ENCODE measurements around the gene DLGAP1.
"Not testable (repeated sequence)": the region's sequence is repeated elsewhere in the genome, so short reads cannot be mapped to it uniquely, and the experiment has no call there.

The DLGAP1 gene

GRCh38 chr18:4385876-4386275 lies 69.2 kb downstream of the DLGAP1 start:
- no peak for DNase-seq (ENCODE audit: low read depth)

GRCh38 chr18:4384932-4385331 lies 70.2 kb downstream of the DLGAP1 start:
- DNase-seq (ENCODE audit: low read depth) = no peak

DNA sequence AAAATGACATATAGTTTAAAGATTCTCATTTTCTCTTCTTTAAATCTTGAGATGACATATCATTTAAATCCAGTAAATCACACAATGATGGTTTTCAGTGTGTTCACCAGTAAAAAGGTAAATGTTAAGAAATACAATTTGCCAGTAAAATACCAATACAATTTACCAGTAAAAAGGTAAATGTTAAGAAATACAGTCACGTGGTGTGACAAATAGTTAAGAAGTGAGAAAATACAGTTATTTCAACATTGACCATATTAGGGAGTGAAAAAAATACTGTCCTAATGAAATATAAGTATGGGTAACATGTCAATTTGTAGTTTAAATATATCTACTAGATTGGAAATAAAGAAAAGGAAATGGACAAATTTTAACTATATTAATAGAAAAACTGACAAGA lies 80.5 kb downstream of the DLGAP1 start:
- DNase-seq (ENCODE audit: low read depth) = no peak

DNA sequence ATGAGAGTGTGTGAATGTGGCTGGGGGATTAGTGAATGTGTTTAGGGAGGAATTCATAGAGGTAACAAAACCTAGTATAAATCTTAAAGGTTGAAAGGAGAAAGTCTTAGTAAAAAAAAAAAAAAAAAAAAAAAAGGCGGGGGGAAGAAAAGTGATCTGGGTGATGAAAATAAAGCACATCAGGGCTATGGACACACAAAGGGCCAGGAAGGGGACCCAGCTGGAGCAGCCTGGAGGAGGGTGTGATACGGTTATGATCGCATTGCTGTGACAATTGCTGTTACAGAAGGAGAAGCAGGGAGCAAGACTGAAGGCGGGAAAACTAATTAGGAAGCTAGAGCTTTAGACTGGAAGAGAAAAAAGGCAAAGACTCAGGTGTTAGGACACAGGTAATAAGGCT lies 85.4 kb downstream of the DLGAP1 start:
- DNase-seq (ENCODE audit: low read depth) = no peak

DNA sequence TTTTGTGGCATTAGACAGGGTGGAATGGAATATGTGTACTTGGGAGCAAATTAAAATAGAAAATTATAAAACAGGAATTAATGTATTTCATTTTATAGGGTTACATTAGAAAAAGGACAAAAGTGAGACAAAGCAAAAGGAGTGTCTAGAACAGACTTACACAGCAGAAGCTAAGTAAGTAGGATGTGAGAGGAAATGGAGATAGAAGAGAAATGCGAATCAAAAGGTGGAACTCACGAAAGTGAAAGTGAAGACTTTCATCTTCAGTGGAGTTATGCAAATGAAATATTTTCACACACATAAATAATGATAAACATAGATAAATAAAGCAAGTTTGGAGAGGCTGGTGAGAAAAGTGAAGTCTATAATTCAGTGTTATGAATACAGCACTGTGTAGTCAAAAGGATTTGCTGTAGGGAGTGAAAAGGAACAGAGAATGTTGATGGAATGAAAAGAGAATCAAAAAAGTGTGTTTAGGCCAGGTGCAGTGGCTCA lies 94.8 kb downstream of the DLGAP1 start:
- no peak for DNase-seq (ENCODE audit: low read depth)

- no peak for DNase-seq (ENCODE audit: low read depth)
Measured at GRCh38 chr18:4358618-4359017, 96.5 kb downstream of the DLGAP1 start.

- no peak for DNase-seq (ENCODE audit: low read depth)
Measured at GRCh38 chr18:4357579-4357978, 97.5 kb downstream of the DLGAP1 start.

GRCh38 chr18:4356929-4357328 lies 98.2 kb downstream of the DLGAP1 start:
- DNase-seq (ENCODE audit: low read depth) = no peak

- no peak for DNase-seq (ENCODE audit: low read depth)
Measured at GRCh38 chr18:4353853-4354418, 101.2 kb downstream of the DLGAP1 start.

DNA sequence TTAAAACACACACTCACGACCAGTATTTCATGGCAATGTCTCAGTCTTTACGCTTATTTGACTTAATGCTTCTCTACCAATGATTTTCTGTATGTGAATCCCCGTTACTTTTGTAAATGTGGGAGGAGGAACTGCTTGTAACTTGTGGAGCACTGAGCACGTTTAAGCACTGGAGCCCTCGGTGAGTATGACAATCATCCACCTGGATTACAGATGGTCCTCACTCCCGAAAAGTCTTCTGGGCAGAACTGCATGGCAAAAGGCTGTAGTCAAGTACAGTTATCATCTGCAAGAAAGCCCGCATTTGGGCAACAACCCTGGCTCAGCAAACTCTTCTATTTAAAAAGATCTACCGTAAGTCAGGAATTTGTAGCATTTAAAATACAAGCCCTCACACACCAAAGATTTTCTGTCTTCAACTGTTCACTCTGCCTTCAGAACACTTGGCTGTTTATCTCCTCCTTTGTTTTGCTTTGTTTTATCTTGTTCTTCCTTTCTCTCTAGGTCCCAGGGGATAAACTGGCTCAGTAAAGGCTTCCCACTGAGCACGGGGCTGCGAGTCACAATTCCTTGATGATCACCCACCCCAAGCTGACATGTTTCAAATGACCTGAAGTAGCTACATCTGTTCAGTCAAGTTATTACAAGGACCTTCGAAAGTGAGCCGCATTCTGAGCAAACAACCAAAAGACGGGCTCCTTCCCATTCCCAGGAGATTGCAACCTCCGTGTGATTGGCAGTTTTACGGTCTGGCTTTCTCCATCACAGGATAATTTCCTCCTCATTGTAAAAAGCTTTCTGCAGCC lies 102.2 kb downstream of the DLGAP1 start:
- DNase-seq (ENCODE audit: low read depth) = no peak

GRCh38 chr18:4351005-4351404 lies 104.1 kb downstream of the DLGAP1 start:
- no peak for DNase-seq (ENCODE audit: low read depth)

- DNase-seq (ENCODE audit: low read depth) = no peak
Measured at GRCh38 chr18:4335386-4335785, 119.7 kb downstream of the DLGAP1 start.

DNA sequence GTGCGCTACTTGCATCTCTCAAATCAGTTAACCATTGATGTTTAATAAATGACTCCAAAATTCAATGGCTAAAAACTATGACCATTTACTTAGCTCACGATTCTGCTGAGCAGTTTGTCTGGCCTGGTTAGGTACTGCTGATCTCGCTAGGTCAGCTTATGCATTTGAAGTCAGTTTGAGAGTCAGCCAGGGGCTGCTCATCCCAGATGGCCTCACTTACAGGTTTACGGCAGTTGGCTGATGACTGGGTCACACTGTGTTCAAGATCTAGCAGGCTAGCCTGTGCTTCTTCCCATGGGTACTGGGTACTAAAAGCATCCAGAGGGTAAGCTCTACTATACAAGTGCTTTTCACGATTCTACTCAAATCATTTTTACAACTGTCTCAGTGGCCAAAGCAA lies 122.1 kb downstream of the DLGAP1 start:
- no peak for DNase-seq (ENCODE audit: low read depth)

- no peak for DNase-seq (ENCODE audit: low read depth)
Measured at GRCh38 chr18:4319738-4320677, 135.1 kb downstream of the DLGAP1 start.

GRCh38 chr18:4318311-4318710 lies 136.8 kb downstream of the DLGAP1 start:
- DNase-seq (ENCODE audit: low read depth) = no peak

DNA sequence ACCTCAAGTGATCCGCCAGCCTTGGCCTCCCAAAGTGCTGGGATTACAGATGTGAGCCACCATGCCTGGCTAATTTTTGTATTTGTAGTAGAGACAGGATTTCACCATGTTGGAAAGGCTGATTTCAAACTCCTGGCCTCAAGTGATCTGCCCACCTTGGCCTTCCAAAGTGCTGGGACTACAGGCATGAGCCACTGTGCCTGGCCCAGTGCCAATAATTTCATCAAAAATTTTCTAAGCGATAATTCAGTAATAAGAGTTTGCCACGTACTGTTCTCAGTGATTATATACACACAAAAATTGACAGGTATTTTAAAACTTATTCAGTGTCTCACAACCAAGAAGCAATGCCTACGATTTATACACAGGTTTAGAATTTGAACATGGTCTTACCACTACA lies 143.2 kb downstream of the DLGAP1 start:
- DNase-seq (ENCODE audit: low read depth) = not testable (repeated sequence)

- no peak for DNase-seq (ENCODE audit: low read depth)
Measured at GRCh38 chr18:4311136-4311535, 144.0 kb downstream of the DLGAP1 start.

DNA sequence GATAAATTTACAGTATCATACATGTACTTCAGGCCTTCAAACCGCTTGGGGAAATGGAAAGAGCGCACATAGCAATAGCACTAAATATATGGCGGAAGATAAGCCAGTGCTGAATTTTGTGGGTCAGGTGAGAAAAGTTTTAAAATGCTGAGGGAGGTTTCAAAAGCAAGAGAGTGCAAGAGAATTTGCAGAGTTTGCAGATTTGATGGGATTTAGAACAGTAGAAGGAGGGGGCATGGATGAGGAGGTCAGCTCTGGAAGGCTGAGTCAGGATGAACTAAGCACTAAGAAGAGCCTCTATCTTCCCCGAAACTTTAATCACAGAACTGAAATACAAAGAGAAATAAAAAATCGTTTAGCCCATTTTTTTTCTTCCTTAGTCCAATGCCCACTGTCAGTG lies 145.9 kb downstream of the DLGAP1 start:
- DNase-seq (ENCODE audit: low read depth) = no peak

DNA sequence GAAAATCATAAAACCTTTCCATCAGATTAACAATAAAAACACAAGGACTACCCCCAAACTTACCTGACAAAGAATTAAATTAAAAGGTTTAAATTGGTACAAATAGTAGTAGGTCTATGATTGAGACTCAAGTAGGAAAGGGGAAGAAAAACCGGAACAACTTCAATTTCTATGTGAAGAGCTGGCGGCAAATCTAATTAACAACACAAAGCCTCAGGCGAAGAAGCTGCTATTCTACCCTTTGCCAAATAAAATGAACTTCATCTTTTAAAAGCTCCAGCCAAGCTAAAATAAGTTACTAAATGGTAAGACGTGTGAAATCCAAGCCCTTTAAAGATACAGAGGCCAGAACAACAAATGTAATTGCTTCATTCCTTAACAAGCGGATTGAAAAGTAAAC lies 146.5 kb downstream of the DLGAP1 start:
- DNase-seq (ENCODE audit: low read depth) = no peak

- DNase-seq (ENCODE audit: low read depth) = no peak
Measured at GRCh38 chr18:4299395-4299794, 155.7 kb downstream of the DLGAP1 start.

DNA sequence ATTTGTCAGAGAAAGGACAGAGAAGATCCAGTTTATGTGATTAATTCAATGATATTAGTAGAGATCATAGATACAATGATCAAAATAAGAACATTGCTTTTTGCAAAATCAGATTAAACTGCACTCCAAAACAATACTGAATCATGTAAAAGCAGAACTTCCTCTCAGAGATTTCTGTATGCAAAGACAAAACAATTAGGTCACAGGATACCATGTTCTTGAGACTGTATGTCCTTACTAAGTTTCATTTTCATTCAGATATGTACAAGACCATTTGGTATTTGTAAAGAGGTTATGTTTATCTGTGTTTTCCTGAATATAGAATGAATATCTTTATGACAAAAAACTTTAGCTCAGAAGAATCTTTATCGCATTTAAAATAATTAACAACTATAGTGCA lies 161.8 kb downstream of the DLGAP1 start:
- no peak for DNase-seq (ENCODE audit: low read depth)

GRCh38 chr18:4292696-4293095 lies 162.4 kb downstream of the DLGAP1 start:
- DNase-seq (ENCODE audit: low read depth) = no peak

GRCh38 chr18:4287340-4287739 lies 167.8 kb downstream of the DLGAP1 start:
- DNase-seq (ENCODE audit: low read depth) = not testable (repeated sequence)

All from GM04504 (cell line).